Retinal pigment epithelial cell (primary cell): Measurements from ENCODE around the gene EFCAB12.

ENCODE experiments used
- DNase-seq: peaks from one replicate; pipeline ENCODE4 v3.0.0-alpha.2; 2010; ENCODE audit warnings: low read depth
- H3K4me3 ChIP-seq: 2 replicates; pipeline ENCODE4 v1.5.1; 2011; ENCODE audit warnings: mild to moderate bottlenecking, low read length, control low read depth, moderate library complexity
- CTCF ChIP-seq: conservative IDR thresholded peaks from 2 replicates; pipeline ENCODE4 v1.5.1; 2011; ENCODE audit warnings: low read depth, low read length, control low read depth, inconsistent platforms

EFCAB12 gene

DNA sequence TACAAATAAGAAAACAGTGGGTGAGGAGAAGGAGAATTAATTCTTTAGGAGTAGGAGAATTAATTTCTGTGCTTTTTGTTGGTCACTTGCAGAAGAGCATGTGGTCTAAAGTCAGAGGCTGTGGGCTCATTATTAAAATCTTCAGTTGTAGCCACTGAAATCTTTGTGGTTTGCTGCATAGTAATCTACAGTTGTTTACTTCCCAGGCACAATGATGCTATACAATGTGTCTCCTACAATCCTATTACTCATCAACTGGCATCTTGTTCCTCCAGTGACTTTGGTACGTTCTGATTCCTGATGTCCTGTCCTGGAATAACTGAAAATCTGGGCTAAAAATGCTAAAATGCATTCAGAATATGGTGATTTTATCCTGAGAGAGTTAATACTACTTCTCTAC, 32.6 kb upstream of the EFCAB12 start:
- no peak overlapping the region for H3K4me3 ChIP-seq
- DNase-seq: no peak
- no peak for TF ChIP-seq CTCF

DNA sequence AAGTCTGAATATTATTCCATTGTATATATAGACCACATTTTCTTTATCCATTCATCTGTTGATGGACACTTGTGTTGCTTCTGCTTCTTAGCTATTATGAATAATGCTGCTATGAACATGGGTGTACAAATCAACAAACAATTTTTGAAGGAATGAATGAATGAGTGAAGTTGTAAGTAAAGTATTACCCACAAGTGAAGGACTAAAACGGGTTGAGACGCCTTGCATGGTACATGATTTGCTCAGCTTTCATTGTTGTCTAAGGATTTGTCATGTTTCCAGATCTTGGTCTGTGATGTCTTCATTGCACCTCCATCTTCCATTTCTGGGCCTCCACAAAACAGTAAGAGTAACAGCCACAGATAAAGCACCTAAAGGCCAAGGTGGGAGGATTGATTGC, 32.1 kb upstream of the EFCAB12 start:
- no peak for TF ChIP-seq CTCF
- DNase-seq: no peak
- no peak overlapping the region for H3K4me3 ChIP-seq

GRCh38 chr3:129460155-129460554, 31.7 kb upstream of the EFCAB12 start:
- no peak for DNase-seq
- TF ChIP-seq CTCF: no peak
- H3K4me3 ChIP-seq: no peak overlapping the region

- H3K4me3 ChIP-seq: no peak overlapping the region
- TF ChIP-seq CTCF: no peak
- DNase-seq: no peak
Measured at GRCh38 chr3:129453732-129454131, 25.3 kb upstream of the EFCAB12 start.

- no peak overlapping the region for H3K4me3 ChIP-seq
- no peak for TF ChIP-seq CTCF
- peak; percentile 84 for DNase-seq
Measured at GRCh38 chr3:129449279-129450115, 21.1 kb upstream of the EFCAB12 start.

DNA sequence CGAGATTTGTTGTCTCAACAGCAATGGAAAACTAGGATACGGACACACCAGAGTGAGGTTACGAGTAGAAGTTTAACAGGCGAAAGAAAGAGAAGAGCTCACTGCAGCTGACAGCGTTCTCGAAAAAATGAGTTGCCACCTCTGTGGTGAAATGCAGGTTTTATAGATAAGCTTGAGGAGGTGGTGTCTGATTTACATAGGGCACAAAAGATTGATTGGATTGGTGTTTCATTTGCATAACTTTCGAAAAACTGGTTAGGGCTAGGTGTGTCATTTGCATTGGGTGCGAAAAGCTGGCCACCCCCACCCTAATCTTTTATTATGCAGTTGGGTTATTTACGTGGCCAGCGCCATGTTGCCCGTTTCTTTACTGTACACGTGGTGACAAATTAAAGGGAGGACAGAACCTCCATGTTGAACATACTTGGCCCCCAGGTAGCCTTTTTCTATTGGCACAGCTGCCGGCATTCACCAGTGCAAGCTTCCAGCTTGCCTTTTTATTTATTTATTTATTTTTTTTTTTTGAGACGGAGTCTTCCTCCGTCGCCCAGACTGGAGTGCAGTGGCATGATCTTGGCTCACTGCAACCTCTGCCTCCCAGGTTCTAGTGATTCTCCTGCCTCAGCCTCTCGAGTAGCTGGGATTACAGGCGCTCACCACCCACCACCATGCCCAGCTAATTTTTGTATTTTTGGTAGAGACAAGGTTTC, 19.9 kb upstream of the EFCAB12 start:
- TF ChIP-seq CTCF: no peak
- H3K4me3 ChIP-seq: no peak overlapping the region
- no peak for DNase-seq

- TF ChIP-seq CTCF: no peak
- DNase-seq: no peak
- no peak overlapping the region for H3K4me3 ChIP-seq
Measured at GRCh38 chr3:129446926-129447325, 18.5 kb upstream of the EFCAB12 start.
